Measurements from ENCODE around the gene C6orf62.
"Not testable (repeated sequence)": the region's sequence is repeated elsewhere in the genome, so short reads cannot be mapped to it uniquely, and the experiment has no call there.

The C6orf62 gene

GRCh38 chr6:24719125-24719971 lies at the start of gene C6orf62:
Gene C6orf62, minus strand, starts transcription at chr6:24719154. Its CDS starts 486 bp downstream, at chr6:24718668.
- peak; percentile 78 for DNase-seq

DNA sequence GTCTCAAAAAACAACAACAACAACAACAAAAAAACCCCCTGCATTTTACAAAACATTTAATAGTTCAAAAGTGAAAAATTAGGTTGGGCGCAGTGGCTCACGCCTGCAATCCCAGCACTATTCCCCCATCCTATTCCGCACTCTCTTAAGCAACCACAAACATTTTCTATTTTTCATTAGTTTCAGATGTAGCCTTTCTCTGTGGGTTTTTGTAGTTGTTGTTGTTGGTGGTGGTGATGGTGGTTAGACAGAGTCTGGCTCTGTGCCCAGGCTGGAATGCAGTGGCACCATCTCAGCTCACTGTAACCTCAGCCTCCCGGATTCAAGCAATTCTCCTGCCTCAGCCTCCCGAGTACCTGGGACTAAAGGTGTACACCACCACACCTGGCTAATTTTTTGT lies 49.4 kb upstream of the C6orf62 start:
- no peak for DNase-seq

DNA sequence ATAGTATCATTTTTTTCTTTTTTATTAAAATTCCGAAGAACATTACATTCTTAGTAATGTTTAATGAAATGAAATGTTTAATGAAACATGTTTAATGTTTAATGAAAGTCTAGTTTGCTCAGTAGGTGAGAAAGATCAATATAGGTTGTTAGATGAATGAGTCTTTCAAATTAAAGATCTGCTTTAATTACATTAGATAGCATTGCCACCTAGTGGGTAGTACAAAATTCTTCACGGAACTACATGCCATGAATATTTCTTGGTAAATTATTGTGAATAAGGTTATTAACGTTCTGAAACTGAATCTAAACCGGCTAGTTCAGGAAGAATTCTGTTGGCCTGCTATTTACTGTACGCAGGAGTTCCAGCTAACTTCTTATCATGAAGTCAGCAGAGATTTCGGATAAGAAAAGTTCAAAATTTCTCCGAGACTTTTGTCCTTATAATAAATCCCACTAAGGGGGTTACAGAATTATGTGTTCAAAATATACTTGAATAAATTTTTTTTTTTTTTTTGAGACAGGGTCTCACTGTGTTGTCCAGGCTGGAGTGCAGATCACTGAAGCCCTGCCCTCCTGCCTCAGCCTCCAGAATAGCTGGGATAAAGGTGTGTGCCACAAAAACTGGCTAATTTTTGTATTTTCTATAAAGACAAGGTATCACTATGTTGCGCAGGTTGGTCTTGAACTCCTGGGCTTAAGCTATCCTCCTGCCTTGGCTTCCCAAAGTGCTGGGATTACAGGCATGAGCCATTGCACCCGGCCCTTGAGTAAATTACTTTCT lies 47.9 kb upstream of the C6orf62 start:
- DNase-seq, result no peak

DNA sequence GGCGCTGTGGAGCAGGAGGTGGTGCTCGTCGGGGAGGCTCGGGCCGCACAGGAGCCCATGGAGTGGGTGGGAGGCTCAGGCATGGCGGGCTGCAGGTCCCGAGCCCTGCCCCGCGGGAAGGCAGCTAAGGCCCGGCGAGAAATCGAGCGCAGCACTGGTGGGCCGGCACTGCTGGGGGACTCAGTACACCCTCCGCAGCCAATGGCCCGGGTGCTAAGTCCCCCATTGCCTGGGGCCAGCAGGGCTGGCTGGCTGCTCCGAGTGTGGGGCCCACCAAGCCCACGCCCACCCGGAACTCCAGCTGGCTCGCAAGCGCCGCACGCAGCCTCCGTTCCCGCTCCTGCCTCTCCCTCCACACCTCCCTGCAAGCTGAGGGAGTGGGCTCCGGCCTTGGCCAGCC lies 47.0 kb upstream of the C6orf62 start:
- not testable (repeated sequence) for DNase-seq

DNA sequence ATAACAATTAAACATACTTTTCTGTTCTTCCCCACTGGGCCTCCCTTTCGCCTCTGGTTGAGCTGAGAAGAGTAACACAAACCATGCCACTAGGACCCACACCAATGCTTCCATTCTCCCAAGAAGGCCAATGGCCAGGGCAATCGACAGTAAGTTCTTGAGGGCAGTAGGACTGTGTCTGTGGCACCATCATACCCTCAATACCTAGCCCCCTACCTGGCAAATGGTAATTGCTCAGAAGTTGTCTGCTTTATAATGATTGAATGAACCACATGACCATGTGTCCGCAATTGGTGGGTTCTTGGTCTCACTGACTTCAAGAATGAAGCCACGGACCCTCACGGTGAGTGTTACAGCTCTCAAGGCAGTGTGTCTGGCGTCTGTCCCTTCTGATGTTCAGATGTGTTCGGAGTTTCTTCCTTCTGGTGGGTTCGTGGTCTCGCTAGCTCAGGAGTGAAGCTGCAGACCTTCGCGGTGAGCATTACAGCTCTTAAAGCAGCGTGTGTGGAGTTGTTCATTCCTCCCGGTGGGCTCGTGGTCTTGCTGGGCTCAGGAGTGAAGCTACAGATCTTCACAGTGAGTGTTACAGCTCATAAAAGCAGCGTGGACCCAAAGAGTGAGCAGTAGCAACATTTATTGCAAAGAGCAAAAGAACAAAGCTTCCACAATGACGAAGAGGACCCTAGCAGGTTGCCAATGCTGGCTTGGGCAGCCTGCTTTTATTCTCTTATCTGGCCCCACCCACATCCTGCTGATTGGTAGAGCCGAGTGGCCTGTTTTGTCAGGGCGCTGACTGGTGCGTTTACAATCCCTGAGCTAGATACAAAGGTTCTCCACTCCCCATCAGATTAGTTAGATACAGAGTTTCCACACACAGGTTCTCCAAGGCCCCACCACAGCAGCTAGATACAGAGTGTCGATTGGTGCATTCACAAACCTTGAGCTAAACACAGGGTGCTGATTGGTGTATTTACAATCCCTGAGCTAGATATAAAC lies 46.2 kb upstream of the C6orf62 start:
- DNase-seq, result not testable (repeated sequence)

GRCh38 chr6:24763578-24763977 lies 44.6 kb upstream of the C6orf62 start:
- no peak for DNase-seq

GRCh38 chr6:24761851-24762250 lies 42.9 kb upstream of the C6orf62 start:
- no peak for DNase-seq

DNA sequence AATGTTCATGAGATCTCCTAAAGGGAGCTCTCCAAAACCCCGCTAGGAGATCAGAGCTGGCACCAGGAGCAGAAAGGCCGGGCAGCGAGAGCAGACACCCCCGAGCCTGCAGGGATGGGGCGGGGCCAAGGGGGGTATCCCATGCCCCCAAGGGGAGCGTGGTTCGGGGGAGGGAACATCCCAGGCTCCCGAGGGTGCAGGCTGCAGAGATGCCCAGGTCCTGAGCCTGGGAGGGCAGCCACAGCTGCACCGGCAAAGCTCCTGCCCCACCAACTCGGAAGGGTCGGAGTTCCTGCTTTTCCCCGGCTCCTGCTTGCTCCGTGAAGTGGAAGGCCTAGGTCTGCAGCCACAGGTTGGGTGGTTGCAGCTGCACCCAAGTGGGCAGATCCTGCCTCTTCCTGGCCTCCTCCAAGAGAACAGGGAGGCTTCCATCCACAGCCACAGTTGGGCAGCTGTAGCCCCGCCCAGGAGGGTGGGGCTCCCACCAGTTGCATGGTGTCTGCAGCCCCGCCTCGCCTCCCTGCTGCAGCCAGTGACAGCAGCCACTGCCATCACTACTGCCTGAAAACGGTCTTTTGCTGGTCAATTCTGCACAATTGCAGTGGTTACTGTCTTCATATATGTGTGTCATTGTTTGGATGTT lies 42.4 kb upstream of the C6orf62 start:
- peak; percentile 37 for DNase-seq

- no peak for DNase-seq
Measured at GRCh38 chr6:24760210-24760609, 41.3 kb upstream of the C6orf62 start.

GRCh38 chr6:24759718-24760117 lies 40.8 kb upstream of the C6orf62 start:
- no peak for DNase-seq

GRCh38 chr6:24757611-24758010 lies 38.7 kb upstream of the C6orf62 start:
- no peak for DNase-seq

DNA sequence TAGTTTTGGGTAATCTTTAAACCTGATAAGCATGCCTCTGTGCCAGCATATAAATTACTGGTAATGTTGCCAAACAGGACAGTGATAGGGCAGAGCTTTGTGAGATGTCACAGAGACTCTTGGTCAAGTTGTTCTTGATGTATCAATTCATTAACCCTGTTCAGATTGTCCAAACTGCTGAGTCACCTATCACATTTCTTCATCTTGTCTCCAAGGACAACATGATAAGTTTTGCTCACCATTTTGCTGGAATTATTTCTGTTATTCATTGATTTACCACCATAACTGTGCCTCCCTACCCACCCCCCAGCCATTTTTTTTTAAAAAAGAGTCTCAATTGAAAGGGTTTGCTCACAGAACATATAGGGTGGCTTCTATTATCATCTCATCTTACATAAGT lies 36.3 kb upstream of the C6orf62 start:
- no peak for DNase-seq

- not testable (repeated sequence) for DNase-seq
Measured at GRCh38 chr6:24754378-24754777, 35.4 kb upstream of the C6orf62 start.

- no peak for DNase-seq
Measured at GRCh38 chr6:24753545-24753944, 34.6 kb upstream of the C6orf62 start.

- DNase-seq, result no peak
Measured at GRCh38 chr6:24752917-24753492, 34.1 kb upstream of the C6orf62 start.

- DNase-seq, result no peak
Measured at GRCh38 chr6:24752503-24752902, 33.5 kb upstream of the C6orf62 start.

- DNase-seq, result not testable (repeated sequence)
Measured at GRCh38 chr6:24750878-24751277, 31.9 kb upstream of the C6orf62 start.

DNA sequence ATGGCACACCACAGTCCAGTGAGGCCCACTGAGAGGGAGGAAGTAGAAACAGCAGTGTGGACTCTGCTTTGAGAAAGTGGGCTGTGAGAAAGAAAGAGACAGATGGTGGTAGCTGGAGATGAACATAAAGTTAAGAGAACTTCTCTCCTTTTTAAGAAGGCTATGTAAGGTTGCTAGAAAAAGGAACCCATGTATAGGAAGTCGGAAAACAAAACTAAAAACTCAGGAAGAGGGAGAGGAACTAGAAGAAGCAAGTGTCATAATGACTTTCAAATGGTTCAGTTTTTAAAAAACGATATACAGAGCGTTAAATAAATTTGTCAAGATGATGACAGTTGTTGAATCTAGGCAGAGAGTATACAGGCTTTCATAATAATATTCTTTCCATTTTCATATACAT lies 30.3 kb upstream of the C6orf62 start:
- DNase-seq, result no peak

DNA sequence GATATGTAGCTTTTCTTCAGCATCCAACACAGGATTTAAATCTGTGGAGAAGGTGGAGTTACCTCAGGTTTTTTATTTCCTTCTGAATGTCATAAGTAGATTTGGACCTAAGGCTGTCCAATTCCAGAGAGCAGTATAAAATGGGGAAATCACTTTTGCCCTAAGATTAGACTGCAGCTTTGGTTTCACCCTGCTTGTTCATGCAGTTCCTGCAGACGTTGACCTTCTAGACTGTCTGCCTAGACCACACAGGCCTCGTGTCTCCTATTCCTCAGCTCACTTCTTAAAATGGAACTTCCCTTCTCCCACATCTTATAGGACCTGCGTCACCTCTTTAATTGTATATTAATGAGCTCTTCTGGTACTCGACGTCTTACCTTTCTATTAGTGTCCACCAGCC lies 26.0 kb upstream of the C6orf62 start:
- DNase-seq, result no peak

DNA sequence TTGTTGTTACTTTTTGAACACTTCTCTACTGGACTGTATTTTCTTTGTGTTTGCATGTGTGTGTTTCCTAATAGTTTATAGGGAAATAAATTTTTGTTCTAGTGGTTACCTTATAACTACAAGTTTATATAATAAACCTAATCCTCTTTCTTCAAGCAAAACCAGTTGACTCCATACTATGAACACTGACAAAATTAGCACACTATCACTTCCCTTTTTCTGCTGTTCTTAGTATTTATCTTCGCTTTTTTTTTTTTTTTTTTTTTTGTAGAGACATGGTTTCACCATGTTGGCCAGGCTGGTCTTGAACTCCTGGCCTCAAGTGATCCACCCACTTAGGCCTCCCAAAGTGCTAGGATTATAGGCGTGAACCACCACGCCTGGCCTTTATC lies 25.0 kb upstream of the C6orf62 start:
- no peak for DNase-seq

DNA sequence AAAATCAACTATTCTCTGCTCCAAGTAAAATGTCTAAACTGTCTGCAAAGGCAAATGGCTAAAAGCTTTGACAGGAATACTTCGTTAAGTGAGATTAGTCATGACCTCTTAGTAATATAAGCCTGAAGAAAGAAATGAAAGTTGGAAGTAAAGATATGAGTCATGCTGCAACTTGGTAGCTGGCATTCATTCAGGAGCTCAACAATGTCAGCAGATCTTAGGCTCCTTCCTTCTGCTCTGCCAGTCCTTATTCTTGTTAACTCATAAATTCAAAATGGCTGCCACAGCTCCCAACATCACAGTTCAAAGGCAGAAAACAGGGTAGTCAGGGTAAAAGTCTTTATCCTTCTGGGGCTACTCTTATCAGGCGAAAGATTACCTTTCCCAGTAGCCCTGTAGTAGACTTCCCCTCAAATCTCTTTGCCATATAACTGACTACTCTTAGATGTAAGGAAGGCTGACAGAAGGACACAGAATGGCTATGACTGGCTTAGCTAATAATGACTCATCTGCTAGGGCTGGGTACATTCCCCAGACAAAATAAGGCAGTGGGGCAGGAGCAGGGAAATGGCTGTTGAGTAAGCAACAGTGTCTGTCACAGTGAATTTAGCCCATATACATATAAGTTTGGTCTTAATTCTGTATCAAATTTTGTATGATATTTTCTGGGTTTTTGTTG lies 24.4 kb upstream of the C6orf62 start:
- DNase-seq, result peak; percentile 63
